Loucy (cell line): ENCODE results near the gene TNS3.

Experiments
- H2AFZ ChIP-seq: fragments of 200-600 bp; sonication (generic); 2 replicates; pipeline ENCODE4 v1.6.0; 2016; ENCODE audit warnings: antibody characterized with exemption, mild to moderate bottlenecking, low read length, moderate library complexity
- H3F3A ChIP-seq: fragments of 200-600 bp; 2 replicates; pipeline ENCODE4 v1.6.0; 2016; ENCODE audit warnings: antibody characterized with exemption, low read depth, mild to moderate bottlenecking
- H3K27me3 ChIP-seq: fragments of 200-600 bp; sonication (generic); 2 replicates; pipeline ENCODE4 v1.6.1; 2014; ENCODE audit warnings: low read length, mild to moderate bottlenecking; ENCODE audit not compliant: insufficient read depth, poor library complexity, severe bottlenecking
- H3K36me3 ChIP-seq: fragments of 200-600 bp; sonication (generic); 2 replicates; pipeline ENCODE4 v1.6.1; 2016; ENCODE audit warnings: low read length; ENCODE audit not compliant: insufficient read depth
- H3K4me1 ChIP-seq: fragments of 200-600 bp; sonication (generic); 2 replicates; pipeline ENCODE4 v1.5.1; 2014; ENCODE audit warnings: low read length, mild to moderate bottlenecking; ENCODE audit not compliant: insufficient read depth, poor library complexity, severe bottlenecking
- H3K4me2 ChIP-seq: fragments of 200-600 bp; sonication (generic); 2 replicates; pipeline ENCODE4 v1.6.0; 2014; ENCODE audit warnings: antibody characterized with exemption, low read length, low read depth, mild to moderate bottlenecking; ENCODE audit not compliant: poor library complexity, severe bottlenecking
- H3K4me3 ChIP-seq: fragments of 200-600 bp; sonication (generic); 2 replicates; pipeline ENCODE4 v1.5.1; 2014; ENCODE audit warnings: low read length, mild to moderate bottlenecking, mixed read lengths; ENCODE audit not compliant: poor library complexity, severe bottlenecking
- H3K79me2 ChIP-seq: fragments of 200-600 bp; sonication (generic); 2 replicates; pipeline ENCODE4 v1.6.1; 2014; ENCODE audit warnings: low read length; ENCODE audit not compliant: insufficient read depth
- H3K9ac ChIP-seq: fragments of 200-600 bp; sonication (generic); 2 replicates; pipeline ENCODE4 v1.6.0; 2014; ENCODE audit warnings: mild to moderate bottlenecking, low read depth, low read length, moderate library complexity; ENCODE audit not compliant: poor library complexity, severe bottlenecking
- H3K9me2 ChIP-seq: fragments of 200-600 bp; sonication (generic); replicated peaks from 2 replicates; pipeline ENCODE4 v1.6.1; 2016; ENCODE audit warnings: low read depth, low read length, mixed read lengths
- H3K9me3 ChIP-seq: fragments of 200-600 bp; sonication (generic); 2 replicates; pipeline ENCODE4 v1.6.1; 2014; ENCODE audit warnings: mild to moderate bottlenecking, antibody characterized with exemption, low read length, low read depth; ENCODE audit not compliant: insufficient read depth
- H4K20me1 ChIP-seq: fragments of 200-600 bp; sonication (generic); 2 replicates; pipeline ENCODE4 v1.6.0; 2014; ENCODE audit warnings: antibody characterized with exemption, low read length, mild to moderate bottlenecking; ENCODE audit not compliant: insufficient read depth, poor library complexity, severe bottlenecking
- EZH2phosphoT487 ChIP-seq: fragments of 200-600 bp; IDR thresholded peaks from 2 replicates; pipeline ENCODE4 v1.6.1; 2018; ENCODE audit warnings: antibody characterized with exemption, mild to moderate bottlenecking, moderate library complexity, borderline replicate concordance
- TF ChIP-seq, protein P1 (sequence below): fragments of 200-600 bp; sonication (generic); conservative IDR thresholded peaks from 2 replicates; pipeline ENCODE4 v1.5.1; 2014; ENCODE audit warnings: mild to moderate bottlenecking, antibody characterized with exemption, low read length

The TNS3 gene

DNA sequence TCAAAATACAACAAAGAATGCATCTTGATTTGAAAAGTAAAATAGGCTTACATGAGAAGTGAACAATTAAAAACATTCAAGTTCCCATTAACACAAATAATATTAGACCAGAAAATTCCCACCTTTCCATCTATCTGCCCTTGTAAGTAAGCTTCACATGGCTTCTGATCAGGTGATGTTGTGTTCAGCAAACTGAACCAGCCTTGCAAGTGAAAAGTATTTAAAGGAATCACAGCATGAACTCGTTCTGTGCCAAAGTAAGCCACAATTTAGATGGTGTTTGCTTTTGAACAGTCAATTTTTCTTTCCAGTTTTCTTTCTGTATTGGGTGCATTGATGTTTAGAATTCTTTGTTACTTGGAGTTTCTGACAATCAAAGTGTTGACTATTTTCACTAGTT, 347.9 kb downstream of the TNS3 start:
- no peak overlapping the region for H3K4me3 ChIP-seq
- no peaks in the 10 kb centered on the region for H3K9me2 ChIP-seq
- H2AFZ ChIP-seq, result no peak overlapping the region

DNA sequence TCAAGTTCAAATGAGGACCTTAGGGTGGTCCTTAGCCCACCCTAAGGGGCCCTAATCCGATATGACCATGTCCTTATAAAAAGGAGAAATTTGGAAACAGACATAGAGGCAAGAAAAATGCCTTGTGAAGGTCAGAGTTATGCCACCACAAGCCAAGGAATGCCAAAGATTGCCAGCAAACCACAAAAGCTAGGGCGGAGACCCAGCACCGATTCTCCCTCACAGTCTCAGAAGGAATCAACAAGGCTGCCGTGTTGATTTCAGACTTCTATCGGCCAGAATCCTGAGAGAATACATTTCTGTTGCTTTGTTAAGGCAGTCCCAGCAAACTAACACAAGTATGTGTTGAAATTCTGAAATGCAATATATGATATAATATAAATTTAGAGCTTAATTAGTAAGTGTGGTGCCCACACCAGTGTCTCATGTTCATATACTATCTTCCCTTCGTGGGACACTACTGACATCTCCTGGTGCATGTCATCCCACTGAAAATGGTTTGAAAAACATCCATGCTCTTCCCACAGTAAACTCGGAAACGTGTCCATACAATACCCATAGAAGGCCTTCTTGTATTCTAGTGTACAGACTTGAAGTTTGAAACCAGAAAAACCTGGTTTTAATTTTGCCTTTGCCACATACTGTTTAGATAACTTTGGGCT, 349.0 kb downstream of the TNS3 start:
- H2AFZ ChIP-seq, result no peak overlapping the region
- no peaks in the 10 kb centered on the region for H3F3A ChIP-seq
- H3K9me2 ChIP-seq, result no peaks in the 10 kb centered on the region
- no peaks in the 10 kb centered on the region for H4K20me1 ChIP-seq
- H3K9me3 ChIP-seq, result no peaks in the 10 kb centered on the region; the same call in 1 of the 2 replicates
- no peaks in the 10 kb centered on the region for H3K79me2 ChIP-seq
- TF ChIP-seq EZH2phosphoT487, result no peak
- TF ChIP-seq, protein P1, sequence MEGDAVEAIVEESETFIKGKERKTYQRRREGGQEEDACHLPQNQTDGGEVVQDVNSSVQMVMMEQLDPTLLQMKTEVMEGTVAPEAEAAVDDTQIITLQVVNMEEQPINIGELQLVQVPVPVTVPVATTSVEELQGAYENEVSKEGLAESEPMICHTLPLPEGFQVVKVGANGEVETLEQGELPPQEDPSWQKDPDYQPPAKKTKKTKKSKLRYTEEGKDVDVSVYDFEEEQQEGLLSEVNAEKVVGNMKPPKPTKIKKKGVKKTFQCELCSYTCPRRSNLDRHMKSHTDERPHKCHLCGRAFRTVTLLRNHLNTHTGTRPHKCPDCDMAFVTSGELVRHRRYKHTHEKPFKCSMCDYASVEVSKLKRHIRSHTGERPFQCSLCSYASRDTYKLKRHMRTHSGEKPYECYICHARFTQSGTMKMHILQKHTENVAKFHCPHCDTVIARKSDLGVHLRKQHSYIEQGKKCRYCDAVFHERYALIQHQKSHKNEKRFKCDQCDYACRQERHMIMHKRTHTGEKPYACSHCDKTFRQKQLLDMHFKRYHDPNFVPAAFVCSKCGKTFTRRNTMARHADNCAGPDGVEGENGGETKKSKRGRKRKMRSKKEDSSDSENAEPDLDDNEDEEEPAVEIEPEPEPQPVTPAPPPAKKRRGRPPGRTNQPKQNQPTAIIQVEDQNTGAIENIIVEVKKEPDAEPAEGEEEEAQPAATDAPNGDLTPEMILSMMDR, result no peak
- H3K4me2 ChIP-seq, result no peak overlapping the region
- H3K9ac ChIP-seq, result no peak overlapping the region
- H3K4me3 ChIP-seq, result no peak overlapping the region
- no peaks in the 10 kb centered on the region for H3K4me1 ChIP-seq
- H3K27me3 ChIP-seq, result no peaks in the 10 kb centered on the region
- no peaks in the 10 kb centered on the region for H3K36me3 ChIP-seq

More for the DNA sequence above, 347.9 kb downstream of the TNS3 start:
- Histone ChIP-seq H3K36me3 (no peaks in the 10 kb centered on the region), H3F3A (no peaks in the 10 kb centered on the region), H3K4me2 (no peak overlapping the region), H3K27me3 (no peaks in the 10 kb centered on the region), H3K79me2 (no peaks in the 10 kb centered on the region), H3K9ac (no peak overlapping the region), H4K20me1 (no peaks in the 10 kb centered on the region), H3K9me3 (no peaks in the 10 kb centered on the region; the same call in 1 of the 2 replicates), H3K4me1 (no peaks in the 10 kb centered on the region)
- TF ChIP-seq, protein P1, result no peak
- TF ChIP-seq EZH2phosphoT487, result no peak

DNA sequence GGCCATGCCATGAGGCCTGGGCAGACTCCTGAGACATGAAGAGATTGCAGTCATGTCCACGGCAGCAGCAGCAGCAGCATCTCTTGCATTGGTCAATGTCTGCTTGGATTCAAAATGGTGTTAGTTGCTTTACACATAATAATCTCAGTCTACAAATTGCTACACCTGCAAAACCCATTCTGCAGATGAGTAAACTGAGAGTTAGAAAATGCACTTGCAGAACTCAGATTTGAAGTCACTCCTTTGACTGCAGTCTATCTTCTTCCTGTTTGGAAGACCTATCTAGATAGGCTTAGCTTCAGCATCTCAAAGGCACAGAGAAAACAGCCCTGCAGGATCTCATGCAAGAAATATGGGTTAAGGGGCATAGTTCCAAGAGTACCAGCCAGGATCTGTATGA, 350.3 kb downstream of the TNS3 start:
- Histone ChIP-seq H3K9me2 (no peaks in the 10 kb centered on the region), H3K9me3 (no peaks in the 10 kb centered on the region; the same call in 1 of the 2 replicates), H3K9ac (no peak overlapping the region), H3K4me1 (no peaks in the 10 kb centered on the region), H3K27me3 (no peaks in the 10 kb centered on the region), H3F3A (no peaks in the 10 kb centered on the region), H2AFZ (no peak overlapping the region), H3K4me2 (no peak overlapping the region), H3K79me2 (no peaks in the 10 kb centered on the region), H3K4me3 (no peak overlapping the region), H4K20me1 (no peaks in the 10 kb centered on the region), H3K36me3 (no peaks in the 10 kb centered on the region)
- TF ChIP-seq EZH2phosphoT487, result no peak
- TF ChIP-seq, protein P1, result no peak
